GM08714 (cell line): ENCODE measurements around the gene SP110.

Source experiments
- H3K4me3 ChIP-seq: fragments of 200-500 bp; sonication (Bioruptor generic); 2 replicates; pipeline ENCODE4 v1.5.1; 2014; ENCODE audit warnings: mild to moderate bottlenecking, low read length, inconsistent platforms
- ZNF274 ChIP-seq: IDR thresholded peaks from 2 replicates; pipeline ENCODE4 v1.6.1; 2012; ENCODE audit warnings: mild to moderate bottlenecking, low read depth, low read length

SP110 gene

GRCh38 chr2:230205034-230205433, 14.8 kb downstream of the SP110 start:
- TF ChIP-seq ZNF274, result no peak
- 0 out of 2 replicates have a peak overlapping the region, but pooled peaks have one; percentile 20 for H3K4me3 ChIP-seq

GRCh38 chr2:230203110-230203676, 16.6 kb downstream of the SP110 start:
- no peak overlapping the region for H3K4me3 ChIP-seq
- TF ChIP-seq ZNF274, result no peak

- TF ChIP-seq ZNF274, result no peak
- no peak overlapping the region for H3K4me3 ChIP-seq
Observed at GRCh38 chr2:230202430-230203109, 17.2 kb downstream of the SP110 start.

GRCh38 chr2:230184727-230185578, 34.8 kb downstream of the SP110 start:
- no peak overlapping the region for H3K4me3 ChIP-seq
- TF ChIP-seq ZNF274, result no peak

- no peak for TF ChIP-seq ZNF274
- H3K4me3 ChIP-seq, result no peak overlapping the region
Observed at GRCh38 chr2:230181195-230181594, 38.6 kb downstream of the SP110 start.

- H3K4me3 ChIP-seq, result no peak overlapping the region
- no peak for TF ChIP-seq ZNF274
Observed at GRCh38 chr2:230179907-230180306, 39.9 kb downstream of the SP110 start.

GRCh38 chr2:230178546-230179485, 41.0 kb downstream of the SP110 start:
- no peak overlapping the region for H3K4me3 ChIP-seq
- no peak for TF ChIP-seq ZNF274

- no peak overlapping the region for H3K4me3 ChIP-seq
- TF ChIP-seq ZNF274, result no peak
Observed at GRCh38 chr2:230176996-230177395, 42.8 kb downstream of the SP110 start.

- no peak for TF ChIP-seq ZNF274
- no peak overlapping the region for H3K4me3 ChIP-seq
Observed at GRCh38 chr2:230174466-230174865, 45.3 kb downstream of the SP110 start.

- H3K4me3 ChIP-seq, result no peak overlapping the region
- no peak for TF ChIP-seq ZNF274
Observed at GRCh38 chr2:230172852-230173251, 46.9 kb downstream of the SP110 start.

GRCh38 chr2:230172156-230172555, 47.6 kb downstream of the SP110 start:
- no peak overlapping the region for H3K4me3 ChIP-seq
- no peak for TF ChIP-seq ZNF274

GRCh38 chr2:230170532-230170931, 49.3 kb downstream of the SP110 start:
- no peak for TF ChIP-seq ZNF274
- no peak overlapping the region for H3K4me3 ChIP-seq

GRCh38 chr2:230166557-230167170, 53.1 kb downstream of the SP110 start:
- TF ChIP-seq ZNF274, result no peak
- H3K4me3 ChIP-seq, result no peak overlapping the region

GRCh38 chr2:230164139-230164538, 55.6 kb downstream of the SP110 start:
- TF ChIP-seq ZNF274, result no peak
- no peak overlapping the region for H3K4me3 ChIP-seq
